HEK293T (cell line): ENCODE results near the gene PLEKHF1.

Experiments used
- CTBP1 ChIP-seq: fragments of 450-650 bp; IDR thresholded peaks from 2 replicates; pipeline ENCODE4 v1.6.1; 2016; ENCODE audit warnings: borderline replicate concordance
- FOXA1 ChIP-seq: fragments of 450-650 bp; IDR thresholded peaks from 2 replicates; pipeline ENCODE4 v1.6.1; 2016; ENCODE audit warnings: mild to moderate bottlenecking
- SUZ12 ChIP-seq: fragments of 450-650 bp; IDR thresholded peaks from 2 replicates; pipeline ENCODE4 v1.6.1; 2016; ENCODE audit warnings: mild to moderate bottlenecking

DNA sequence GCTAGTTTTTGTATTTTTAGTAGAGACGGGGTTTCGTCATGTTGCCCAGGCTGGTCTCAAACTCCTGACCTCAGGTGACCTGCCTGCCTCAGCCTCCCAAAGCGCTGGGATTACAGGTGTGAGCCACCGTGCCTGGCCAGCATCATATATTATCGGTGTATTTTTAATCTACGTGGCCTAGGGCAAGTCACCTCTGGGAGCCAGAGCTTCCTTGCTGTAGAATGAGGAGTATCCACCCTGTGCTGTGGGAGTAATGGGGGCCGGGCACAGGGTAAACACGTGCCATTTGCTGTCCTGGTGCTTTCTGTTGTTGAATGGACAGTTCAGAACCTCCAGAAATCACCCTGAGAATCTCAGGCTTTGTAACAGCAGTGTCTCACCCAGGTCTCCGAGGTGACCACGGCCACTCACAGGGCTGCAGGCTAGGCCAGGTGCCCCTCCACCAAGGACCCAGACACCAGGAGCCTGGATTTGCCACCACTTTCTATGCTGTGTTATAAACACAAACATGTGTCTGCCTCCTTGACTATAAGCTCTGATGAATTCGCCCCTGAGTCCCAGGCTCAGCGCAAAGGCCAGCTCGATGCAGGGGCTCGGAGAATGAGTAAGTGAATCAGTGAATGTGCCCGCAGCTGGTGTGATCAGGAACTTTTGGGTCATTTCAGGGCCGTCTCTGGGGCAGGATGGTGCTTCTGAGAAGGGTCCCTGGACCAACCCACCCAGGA lies 36.4 kb upstream of the PLEKHF1 start:
- TF ChIP-seq FOXA1 (no peak), SUZ12 (no peak), CTBP1 (no peak)
